Skin of body (tissue), 2 donors: ENCODE results near the gene ZNF135. TPM values are rescaled to one million over a fixed set of nuclear protein-coding genes. Genes with fewer than 3 reads are reported as not detected.

Experiments used
- DNase-seq: peaks from one replicate; lab custom pipeline; 2025; lab: John Stamatoyannopoulos, UW
- total RNA-seq: library from RNA; depleted of rRNA; stranded (reverse); fragments of >200 nt; gene quantifications from one replicate; pipeline ENCODE4 v1.2.3, GENCODE V29; 2014

Gene ZNF135
- total RNA-seq, 1 donor from 2014 or later, result 9.5 TPM

- DNase-seq, result no peak
Measured at GRCh38 chr19:58091251-58091995, 32.3 kb downstream of the ZNF135 start.

- DNase-seq, result no peak
Measured at GRCh38 chr19:58093071-58093470, 34.0 kb downstream of the ZNF135 start.

- DNase-seq, result no peak
Measured at GRCh38 chr19:58095328-58095727, 36.2 kb downstream of the ZNF135 start.

GRCh38 chr19:58096884-58097283 is 37.8 kb downstream of the ZNF135 start:
- DNase-seq, result no peak

- no peak for DNase-seq
Measured at GRCh38 chr19:58097349-58097748, 38.3 kb downstream of the ZNF135 start.

- peak; percentile 98 for DNase-seq
Measured at GRCh38 chr19:58097781-58098681, 38.9 kb downstream of the ZNF135 start, which contains the start of gene ZSCAN18. ZSCAN18 (minus strand) TSS chr19:58098231; CDS start chr19:58090267, 7,964 bp downstream.

- peak; percentile 6 for DNase-seq
Measured at GRCh38 chr19:58098682-58098998, 39.6 kb downstream of the ZNF135 start.

GRCh38 chr19:58107778-58108545 is 48.9 kb downstream of the ZNF135 start:
- no peak for DNase-seq

- no peak for DNase-seq
Measured at GRCh38 chr19:58108546-58108817, 49.4 kb downstream of the ZNF135 start.

- DNase-seq, result no peak
Measured at GRCh38 chr19:58117841-58118575, 58.9 kb downstream of the ZNF135 start.

GRCh38 chr19:58118979-58119733 is 60.1 kb downstream of the ZNF135 start:
- DNase-seq, result no peak

Other genes with a start within 250 kb of the ZNF135 start
- 8.8 TPM for gene ZNF552, start 244.4 kb upstream of the ZNF135 start, total RNA-seq
- 18.3 TPM for gene ZNF587B, start 229.0 kb upstream of the ZNF135 start, total RNA-seq
- 26.5 TPM for gene ZNF587, start 209.4 kb upstream of the ZNF135 start, total RNA-seq
- 15.6 TPM for gene ZNF814, start 170.2 kb upstream of the ZNF135 start, total RNA-seq
- 20.1 TPM for gene ZNF417, start 142.7 kb upstream of the ZNF135 start, total RNA-seq
- 8.6 TPM for gene ZNF418, start 123.9 kb upstream of the ZNF135 start, total RNA-seq
- gene ZNF256, start 111.6 kb upstream of the ZNF135 start, total RNA-seq, result 9.6 TPM
- 0.89 TPM for gene C19orf18, start 84.7 kb upstream of the ZNF135 start, total RNA-seq
- 18.0 TPM for gene ZNF606, start 56.5 kb upstream of the ZNF135 start, total RNA-seq
- gene ZSCAN1, start 25.3 kb upstream of the ZNF135 start, total RNA-seq, result 0.30 TPM
- 50.3 TPM for gene ZSCAN18, start 38.9 kb downstream of the ZNF135 start, total RNA-seq
- gene ZNF329, start 91.5 kb downstream of the ZNF135 start, total RNA-seq, result 11.8 TPM
- 14.0 TPM for gene ZNF274, start 123.8 kb downstream of the ZNF135 start, total RNA-seq
- 31.3 TPM for gene ZNF544, start 169.6 kb downstream of the ZNF135 start, total RNA-seq
- 6.7 TPM for gene ZNF8, start 219.7 kb downstream of the ZNF135 start, total RNA-seq
- 38.9 TPM for gene ERVK3-1, start 246.1 kb downstream of the ZNF135 start, total RNA-seq